ENCODE measurements around the gene NR5A1.

The NR5A1 gene

DNA sequence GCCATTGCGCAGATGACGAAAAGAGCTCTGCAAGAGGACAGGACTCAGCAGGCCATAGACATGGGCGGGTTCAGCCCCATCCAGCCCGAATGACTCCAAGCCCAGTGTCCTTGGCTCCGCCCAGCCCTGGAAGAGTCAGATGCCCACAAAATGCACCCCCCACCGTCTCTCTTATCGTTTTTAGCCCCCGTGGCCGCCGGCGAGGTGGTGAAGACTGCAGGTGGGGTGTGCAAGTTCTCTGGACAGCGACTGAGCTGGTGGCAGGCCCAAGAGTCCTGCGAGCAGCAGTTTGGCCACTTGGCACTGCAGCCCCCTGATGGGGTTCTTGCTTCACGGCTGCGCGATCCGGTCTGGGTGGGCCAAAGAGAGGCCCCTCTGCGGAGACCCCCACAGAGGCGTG is 54.9 kb downstream of the NR5A1 start:
- no peak for DNase-seq (ENCODE audit: low read depth)
- no peak overlapping the region for H3K4me3 ChIP-seq (ENCODE audit: low read length)
- TF ChIP-seq, protein P1, sequence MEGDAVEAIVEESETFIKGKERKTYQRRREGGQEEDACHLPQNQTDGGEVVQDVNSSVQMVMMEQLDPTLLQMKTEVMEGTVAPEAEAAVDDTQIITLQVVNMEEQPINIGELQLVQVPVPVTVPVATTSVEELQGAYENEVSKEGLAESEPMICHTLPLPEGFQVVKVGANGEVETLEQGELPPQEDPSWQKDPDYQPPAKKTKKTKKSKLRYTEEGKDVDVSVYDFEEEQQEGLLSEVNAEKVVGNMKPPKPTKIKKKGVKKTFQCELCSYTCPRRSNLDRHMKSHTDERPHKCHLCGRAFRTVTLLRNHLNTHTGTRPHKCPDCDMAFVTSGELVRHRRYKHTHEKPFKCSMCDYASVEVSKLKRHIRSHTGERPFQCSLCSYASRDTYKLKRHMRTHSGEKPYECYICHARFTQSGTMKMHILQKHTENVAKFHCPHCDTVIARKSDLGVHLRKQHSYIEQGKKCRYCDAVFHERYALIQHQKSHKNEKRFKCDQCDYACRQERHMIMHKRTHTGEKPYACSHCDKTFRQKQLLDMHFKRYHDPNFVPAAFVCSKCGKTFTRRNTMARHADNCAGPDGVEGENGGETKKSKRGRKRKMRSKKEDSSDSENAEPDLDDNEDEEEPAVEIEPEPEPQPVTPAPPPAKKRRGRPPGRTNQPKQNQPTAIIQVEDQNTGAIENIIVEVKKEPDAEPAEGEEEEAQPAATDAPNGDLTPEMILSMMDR (conservative IDR thresholded peaks at IDR 0.05; ENCODE audit: low read depth, low read length) = no peak

DNA sequence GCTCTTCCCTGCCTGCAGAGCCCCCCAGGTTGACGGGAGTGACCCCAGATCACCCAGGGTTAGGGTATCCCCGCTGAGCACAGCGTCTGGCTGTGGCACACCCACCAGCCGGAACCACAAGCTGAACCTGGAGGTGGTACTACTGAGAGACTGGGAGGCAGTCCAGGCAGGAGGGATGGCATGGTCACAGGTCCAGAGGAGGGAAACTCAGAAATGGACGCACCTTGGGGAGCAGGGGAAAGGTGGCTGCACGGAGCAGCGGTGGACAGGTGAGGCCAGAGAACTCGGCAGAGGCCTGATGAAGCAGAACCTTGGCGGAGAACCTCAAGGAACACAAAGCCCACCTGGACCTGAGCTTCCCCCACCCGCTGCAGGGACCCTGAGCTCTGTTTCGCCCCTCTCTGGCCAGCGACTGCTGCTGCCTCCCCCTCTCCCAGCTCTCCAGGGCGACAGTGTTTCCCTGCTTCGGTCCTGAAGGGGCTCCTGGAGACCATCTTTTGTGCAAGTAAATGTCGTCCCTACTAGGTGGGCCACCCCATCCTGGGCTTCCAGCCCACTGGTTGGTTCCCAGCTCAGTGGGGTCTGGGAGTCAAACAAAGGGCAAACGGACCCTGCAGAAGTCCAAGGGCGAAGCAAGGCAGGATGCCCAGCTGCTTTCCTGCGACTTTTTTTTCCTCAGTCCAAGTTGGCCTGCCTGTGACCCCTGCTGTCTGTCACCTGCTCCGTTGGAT is 56.1 kb downstream of the NR5A1 start:
- peak overlapping the region; percentile 22 for H3K4me3 ChIP-seq (ENCODE audit: low read length)
- TF ChIP-seq, protein P1 (conservative IDR thresholded peaks at IDR 0.05; ENCODE audit: low read depth, low read length) = no peak
- DNase-seq (ENCODE audit: low read depth) = no peak

DNA sequence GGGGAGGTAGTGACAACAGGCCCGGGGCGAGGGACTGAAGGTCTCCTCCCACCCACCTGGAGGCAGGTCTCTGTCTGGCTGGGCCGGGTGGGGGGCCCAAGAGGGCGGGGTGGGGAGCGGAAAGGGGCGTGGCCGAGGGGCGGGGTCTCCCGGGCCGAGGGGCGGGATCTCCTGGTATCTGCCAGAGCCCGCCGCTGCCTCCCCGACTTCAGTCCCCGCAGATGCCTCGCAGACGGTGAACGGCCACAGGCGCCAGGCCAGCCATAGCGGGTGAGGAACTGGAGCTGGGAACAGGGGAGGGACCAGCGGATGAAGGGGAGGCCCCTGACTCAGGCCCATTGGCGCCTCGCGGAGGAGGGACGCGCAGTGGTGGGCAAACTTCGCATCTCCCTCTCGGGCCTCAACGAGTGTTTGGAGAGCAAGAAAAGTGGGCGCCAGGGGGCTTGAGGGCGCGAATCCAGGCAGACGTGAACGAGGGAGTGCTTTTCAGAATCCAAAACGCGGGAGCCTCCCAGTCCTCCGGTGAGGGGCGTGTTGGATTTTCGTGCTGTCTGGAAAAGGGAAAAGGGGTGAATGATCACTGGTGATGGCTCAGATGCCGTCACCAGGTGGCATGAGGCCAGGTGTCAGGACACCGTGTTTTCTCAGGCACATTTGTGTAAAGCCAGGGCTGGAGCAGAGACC is 56.8 kb downstream of the NR5A1 start, which contains the start of gene ADGRD2:
TSS of gene ADGRD2 (plus strand) at position 211 of the 684 bp plus-strand sequence. CDS start 1,216 bp downstream, outside the sequence.
- TF ChIP-seq, protein P1 (conservative IDR thresholded peaks at IDR 0.05; ENCODE audit: low read depth, low read length) = no peak
- no peak for DNase-seq (ENCODE audit: low read depth)
- H3K4me3 ChIP-seq (ENCODE audit: low read length) = peak within 1 kb of the TSS; percentile 22

DNA sequence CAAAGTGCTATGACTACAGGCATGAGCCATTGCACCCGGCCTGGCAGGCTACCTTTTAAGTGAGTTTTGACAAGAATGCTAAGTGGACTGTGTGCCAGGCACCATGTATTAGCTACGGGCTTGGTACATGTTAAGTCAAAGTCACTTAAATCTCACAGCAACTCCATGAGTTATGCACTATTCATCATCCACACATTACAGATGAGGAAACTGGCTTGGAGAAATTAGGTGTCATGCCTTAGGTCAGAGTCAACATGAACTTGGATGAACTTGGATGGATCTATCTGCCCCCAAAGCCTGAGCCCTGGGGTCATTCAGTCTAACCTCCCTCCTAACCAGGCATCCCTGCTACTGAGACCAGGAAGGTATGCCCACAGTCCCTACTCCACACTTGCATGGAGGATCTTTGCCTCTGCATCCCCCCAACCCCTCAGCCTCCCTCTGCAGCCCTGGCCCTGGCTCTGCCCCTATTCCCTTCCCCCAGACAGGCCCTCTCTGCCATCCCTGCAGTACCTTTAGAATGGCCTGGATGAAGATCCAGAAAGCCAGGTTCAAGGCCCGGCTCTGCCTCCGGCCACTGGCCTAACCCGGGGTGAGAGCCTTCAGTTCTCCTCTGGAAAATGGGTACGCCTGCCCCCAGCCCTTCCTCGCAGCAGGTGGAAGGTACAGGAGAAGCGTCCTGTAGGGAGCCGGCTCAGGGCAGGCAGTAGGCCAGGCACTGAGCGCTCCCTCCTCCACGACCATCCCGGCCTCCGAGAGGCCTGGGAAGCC is 57.6 kb downstream of the NR5A1 start:
- TF ChIP-seq, protein P1 (conservative IDR thresholded peaks at IDR 0.05; ENCODE audit: low read depth, low read length) = no peak
- DNase-seq (ENCODE audit: low read depth) = no peak

DNA sequence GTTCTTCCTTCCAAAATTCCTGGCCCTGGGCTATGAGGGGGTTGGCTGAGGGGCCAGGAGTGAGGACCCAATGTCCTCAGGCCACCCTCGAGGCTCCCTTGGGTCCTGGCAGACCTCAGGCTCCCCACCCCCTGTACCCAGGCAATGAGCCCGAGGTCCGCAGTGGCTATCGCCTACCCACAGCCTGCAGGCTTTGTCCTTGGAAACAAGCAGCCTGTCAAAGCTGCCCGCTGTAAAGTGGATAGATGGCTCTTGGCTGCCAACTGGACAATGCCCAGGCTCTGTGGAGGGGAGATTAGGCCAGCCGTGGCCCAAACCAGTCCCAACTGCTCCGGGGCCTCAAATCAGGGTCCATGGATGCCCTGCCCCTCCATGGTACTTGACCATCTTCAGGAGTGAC is 59.2 kb downstream of the NR5A1 start:
- no peak overlapping the region for H3K4me3 ChIP-seq (ENCODE audit: low read length)
- DNase-seq (ENCODE audit: low read depth) = no peak
- TF ChIP-seq, protein P1 (conservative IDR thresholded peaks at IDR 0.05; ENCODE audit: low read depth, low read length) = no peak

More for the DNA sequence above, 57.6 kb downstream of the NR5A1 start:
- no peak overlapping the region for H3K4me3 ChIP-seq (ENCODE audit: low read length)

DNA sequence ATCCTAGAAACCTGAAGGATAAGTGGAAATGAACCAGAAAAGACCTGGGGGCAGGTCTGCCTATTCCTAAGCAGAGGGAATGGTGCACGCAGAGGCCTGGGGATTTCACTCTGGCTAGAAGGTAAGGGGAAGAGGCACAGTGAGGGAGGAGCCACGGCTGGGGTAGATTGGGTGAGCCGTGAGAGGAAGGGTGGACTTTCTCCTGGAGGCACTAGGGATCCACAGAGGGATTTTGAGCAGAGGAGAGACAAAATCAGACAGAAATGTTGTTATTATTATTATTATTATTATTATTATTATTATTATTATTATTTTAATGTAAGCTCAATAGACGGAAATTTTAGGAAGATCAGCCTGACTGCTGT is 59.9 kb downstream of the NR5A1 start:
- TF ChIP-seq, protein P1 (conservative IDR thresholded peaks at IDR 0.05; ENCODE audit: low read depth, low read length) = no peak
- H3K4me3 ChIP-seq (ENCODE audit: low read length) = no peak overlapping the region
- no peak for DNase-seq (ENCODE audit: low read depth)

Measured in retinal pigment epithelial cell (primary cell).